Sigmoid colon (tissue), 4 donors: Measurements from ENCODE around the gene PRKN.

Source experiments
- EP300 ChIP-seq, 4 donors: sonication (generic); formaldehyde crosslinking; IDR thresholded peaks; one replicate each; pipeline ENCODE4 v1.6.1; 2017; ENCODE audit warnings: antibody characterized with exemption in 4 of 4
- TF ChIP-seq, protein P1 (sequence below), 4 experiments: fragments of 450-650 bp in 3 of 4; fragments of 200-600 bp in 1 of 4; IDR thresholded peaks; one replicate each; pipeline ENCODE4 v1.5.1; 2016 to 2019; ENCODE audit warnings: antibody characterized with exemption in 4 of 4, mild to moderate bottlenecking in 3 of 4, moderate library complexity in 2 of 4

- TF ChIP-seq EP300 (IDR thresholded peaks at IDR 0.05), result no peak
- TF ChIP-seq, protein P1, sequence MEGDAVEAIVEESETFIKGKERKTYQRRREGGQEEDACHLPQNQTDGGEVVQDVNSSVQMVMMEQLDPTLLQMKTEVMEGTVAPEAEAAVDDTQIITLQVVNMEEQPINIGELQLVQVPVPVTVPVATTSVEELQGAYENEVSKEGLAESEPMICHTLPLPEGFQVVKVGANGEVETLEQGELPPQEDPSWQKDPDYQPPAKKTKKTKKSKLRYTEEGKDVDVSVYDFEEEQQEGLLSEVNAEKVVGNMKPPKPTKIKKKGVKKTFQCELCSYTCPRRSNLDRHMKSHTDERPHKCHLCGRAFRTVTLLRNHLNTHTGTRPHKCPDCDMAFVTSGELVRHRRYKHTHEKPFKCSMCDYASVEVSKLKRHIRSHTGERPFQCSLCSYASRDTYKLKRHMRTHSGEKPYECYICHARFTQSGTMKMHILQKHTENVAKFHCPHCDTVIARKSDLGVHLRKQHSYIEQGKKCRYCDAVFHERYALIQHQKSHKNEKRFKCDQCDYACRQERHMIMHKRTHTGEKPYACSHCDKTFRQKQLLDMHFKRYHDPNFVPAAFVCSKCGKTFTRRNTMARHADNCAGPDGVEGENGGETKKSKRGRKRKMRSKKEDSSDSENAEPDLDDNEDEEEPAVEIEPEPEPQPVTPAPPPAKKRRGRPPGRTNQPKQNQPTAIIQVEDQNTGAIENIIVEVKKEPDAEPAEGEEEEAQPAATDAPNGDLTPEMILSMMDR (IDR thresholded peaks at IDR 0.05), result no peak
Measured at GRCh38 chr6:161671117-161671516, 1056.4 kb downstream of the PRKN start.
